ENCODE data around the gene MBP.
"Not testable (repeated sequence)": the region's sequence is repeated elsewhere in the genome, so short reads cannot be mapped to it uniquely, and the experiment has no call there.

MBP gene

DNA sequence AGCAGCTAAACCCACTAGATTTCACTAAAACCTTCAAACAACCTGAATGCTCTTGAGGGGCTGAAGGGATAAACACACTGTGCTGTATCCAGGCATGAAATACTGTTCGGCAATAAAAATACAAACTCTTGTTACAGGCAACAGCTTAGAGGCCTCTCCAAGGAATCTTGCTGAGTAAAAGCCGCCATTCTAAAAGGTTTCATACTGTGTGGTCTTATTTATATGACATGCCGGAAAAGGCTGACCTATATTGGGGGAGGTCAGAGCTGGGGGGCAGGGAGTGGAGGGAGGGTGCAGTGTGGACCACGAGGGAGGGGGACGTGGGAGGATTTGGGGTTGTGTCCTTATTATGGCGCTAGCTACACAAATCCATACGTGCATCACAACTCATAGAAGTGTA, 136.2 kb downstream of the MBP start:
- 83% methylated on average over 2 of the region's 7 CpGs; no CpG with 5 or more reads in 1 of the 2 experiments for WGBS, 2 experiments (ENCODE audit: insufficient coverage in 2 of 2)
- H3K4me3 ChIP-seq (ENCODE audit: extremely low read depth, insufficient read depth, low read length, poor library complexity, severe bottlenecking), result no peak overlapping the region
- no peaks in the 10 kb centered on the region for H3K9me3 ChIP-seq (ENCODE audit: control insufficient read depth, low read length)
- H3K27ac ChIP-seq (ENCODE audit: low read depth, low read length, severe bottlenecking), result no peak overlapping the region
- no peaks in the 10 kb centered on the region for H3K4me1 ChIP-seq (ENCODE audit: control insufficient read depth, insufficient read depth, low read length, poor library complexity, severe bottlenecking)
- H3K36me3 ChIP-seq (ENCODE audit: control insufficient read depth, insufficient read depth, low read length), result no peaks in the 10 kb centered on the region

DNA sequence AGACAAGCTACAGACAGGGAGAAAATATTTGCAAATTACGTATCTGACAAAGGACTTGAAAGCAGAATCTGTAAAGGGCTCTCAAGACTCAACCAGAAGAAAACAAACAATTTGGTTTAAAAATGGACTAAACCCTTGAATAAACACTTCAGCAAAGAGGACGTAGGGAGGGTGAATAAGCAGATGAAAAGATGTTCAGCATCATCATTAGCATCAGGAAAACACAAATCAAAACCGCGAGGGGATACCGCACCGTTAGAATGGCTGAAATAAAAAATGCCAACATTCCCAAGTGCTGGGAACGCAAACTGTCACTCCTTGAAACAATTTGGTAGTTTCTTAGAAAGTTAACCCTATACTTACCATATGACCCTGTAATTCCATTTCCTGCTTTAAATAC, 136.7 kb downstream of the MBP start:
- Histone ChIP-seq H3K4me3 (ENCODE audit: extremely low read depth, insufficient read depth, low read length, poor library complexity, severe bottlenecking) (no peak overlapping the region), H3K4me1 (ENCODE audit: control insufficient read depth, insufficient read depth, low read length, poor library complexity, severe bottlenecking) (no peaks in the 10 kb centered on the region), H3K27ac (ENCODE audit: low read depth, low read length, severe bottlenecking) (no peak overlapping the region), H3K36me3 (ENCODE audit: control insufficient read depth, insufficient read depth, low read length) (no peaks in the 10 kb centered on the region), H3K9me3 (ENCODE audit: control insufficient read depth, low read length) (no peaks in the 10 kb centered on the region)
- WGBS, 2 experiments (ENCODE audit: insufficient coverage in 2 of 2), result 79% methylated on average over 4 of the region's 7 CpGs; no CpG with 5 or more reads in 1 of the 2 experiments

DNA sequence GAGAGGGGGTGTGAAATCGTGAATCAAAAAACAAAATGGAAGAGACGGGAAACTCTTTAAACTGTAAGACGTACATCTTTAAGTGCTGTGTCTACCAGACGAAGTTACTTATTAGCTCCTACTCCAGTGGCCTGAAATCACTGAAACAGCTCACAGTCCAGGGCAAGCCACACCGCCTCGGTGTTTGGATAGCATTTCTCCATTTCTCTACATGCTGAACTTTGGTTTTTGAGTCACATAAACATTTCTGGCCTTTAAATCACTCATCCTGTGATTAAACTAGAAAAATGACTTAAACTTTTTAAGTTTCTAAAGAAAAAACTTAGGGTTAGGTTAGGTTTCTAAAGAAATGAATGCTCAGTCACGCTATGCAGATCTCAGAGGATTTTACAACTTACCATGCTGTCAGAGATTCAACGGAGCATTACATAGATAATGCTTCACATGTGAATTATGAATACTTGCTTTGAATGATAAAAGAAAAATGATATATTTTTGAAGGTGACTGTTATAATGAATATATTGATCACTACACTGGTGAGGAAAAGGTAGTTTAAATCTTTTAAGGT, 138.4 kb downstream of the MBP start:
- WGBS, 2 experiments (ENCODE audit: insufficient coverage in 2 of 2), result 95 to 100% methylated on average over 5 to 6 of the region's 8 CpGs
- Histone ChIP-seq H3K4me3 (ENCODE audit: extremely low read depth, insufficient read depth, low read length, poor library complexity, severe bottlenecking) (no peak overlapping the region), H3K9me3 (ENCODE audit: control insufficient read depth, low read length) (no peaks in the 10 kb centered on the region), H3K4me1 (ENCODE audit: control insufficient read depth, insufficient read depth, low read length, poor library complexity, severe bottlenecking) (no peaks in the 10 kb centered on the region), H3K27ac (ENCODE audit: low read depth, low read length, severe bottlenecking) (no peak overlapping the region), H3K36me3 (ENCODE audit: control insufficient read depth, insufficient read depth, low read length) (no peaks in the 10 kb centered on the region)

DNA sequence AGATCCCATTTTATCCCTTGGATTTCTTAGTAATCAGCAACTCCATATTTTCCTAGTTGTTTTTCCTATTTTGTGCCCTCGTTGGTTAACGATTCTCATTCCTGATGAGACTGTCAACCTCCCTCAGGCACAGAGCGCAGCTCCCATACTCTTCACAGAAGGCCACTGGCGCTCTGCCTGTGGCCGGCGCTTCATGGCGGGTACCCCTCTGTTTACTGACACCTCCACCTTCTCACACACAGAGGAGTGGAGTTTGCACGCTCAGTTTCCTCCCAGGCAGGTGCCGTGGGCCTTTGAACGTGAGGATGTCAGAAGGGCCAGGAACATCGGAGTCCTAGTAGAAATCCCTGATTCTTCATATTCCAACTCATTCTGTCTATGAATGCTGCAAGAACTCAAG, 139.0 kb downstream of the MBP start:
- Histone ChIP-seq H3K27ac (ENCODE audit: low read depth, low read length, severe bottlenecking) (no peak overlapping the region), H3K36me3 (ENCODE audit: control insufficient read depth, insufficient read depth, low read length) (no peaks in the 10 kb centered on the region), H3K9me3 (ENCODE audit: control insufficient read depth, low read length) (no peaks in the 10 kb centered on the region), H3K4me3 (ENCODE audit: extremely low read depth, insufficient read depth, low read length, poor library complexity, severe bottlenecking) (no peak overlapping the region), H3K4me1 (ENCODE audit: control insufficient read depth, insufficient read depth, low read length, poor library complexity, severe bottlenecking) (no peaks in the 10 kb centered on the region)
- WGBS, 2 experiments (ENCODE audit: insufficient coverage in 2 of 2), result 94 to 96% methylated on average over 10 of the region's 11 CpGs

DNA sequence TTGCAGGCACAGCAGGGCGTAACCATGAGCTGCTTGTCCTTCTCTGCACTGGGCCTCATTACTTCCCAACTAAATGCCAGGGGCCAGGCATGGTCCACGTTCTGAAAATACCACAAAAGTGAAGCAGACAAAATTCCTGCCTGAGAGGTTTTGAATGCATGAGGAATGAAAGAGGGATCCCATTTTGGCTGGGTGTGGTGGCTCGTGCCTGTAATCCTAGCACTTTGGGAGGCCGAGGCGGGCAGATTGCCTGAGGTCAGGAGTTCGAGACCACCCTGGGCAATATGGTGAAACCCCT, 139.5 kb downstream of the MBP start:
- 100% methylated on average over 4 to 5 of the region's 6 CpGs for WGBS, 2 experiments (ENCODE audit: insufficient coverage in 2 of 2)
- H3K4me1 ChIP-seq (ENCODE audit: control insufficient read depth, insufficient read depth, low read length, poor library complexity, severe bottlenecking), result no peaks in the 10 kb centered on the region
- no peaks in the 10 kb centered on the region for H3K36me3 ChIP-seq (ENCODE audit: control insufficient read depth, insufficient read depth, low read length)
- no peak overlapping the region for H3K4me3 ChIP-seq (ENCODE audit: extremely low read depth, insufficient read depth, low read length, poor library complexity, severe bottlenecking)
- H3K9me3 ChIP-seq (ENCODE audit: control insufficient read depth, low read length), result no peaks in the 10 kb centered on the region
- no peak overlapping the region for H3K27ac ChIP-seq (ENCODE audit: low read depth, low read length, severe bottlenecking)

DNA sequence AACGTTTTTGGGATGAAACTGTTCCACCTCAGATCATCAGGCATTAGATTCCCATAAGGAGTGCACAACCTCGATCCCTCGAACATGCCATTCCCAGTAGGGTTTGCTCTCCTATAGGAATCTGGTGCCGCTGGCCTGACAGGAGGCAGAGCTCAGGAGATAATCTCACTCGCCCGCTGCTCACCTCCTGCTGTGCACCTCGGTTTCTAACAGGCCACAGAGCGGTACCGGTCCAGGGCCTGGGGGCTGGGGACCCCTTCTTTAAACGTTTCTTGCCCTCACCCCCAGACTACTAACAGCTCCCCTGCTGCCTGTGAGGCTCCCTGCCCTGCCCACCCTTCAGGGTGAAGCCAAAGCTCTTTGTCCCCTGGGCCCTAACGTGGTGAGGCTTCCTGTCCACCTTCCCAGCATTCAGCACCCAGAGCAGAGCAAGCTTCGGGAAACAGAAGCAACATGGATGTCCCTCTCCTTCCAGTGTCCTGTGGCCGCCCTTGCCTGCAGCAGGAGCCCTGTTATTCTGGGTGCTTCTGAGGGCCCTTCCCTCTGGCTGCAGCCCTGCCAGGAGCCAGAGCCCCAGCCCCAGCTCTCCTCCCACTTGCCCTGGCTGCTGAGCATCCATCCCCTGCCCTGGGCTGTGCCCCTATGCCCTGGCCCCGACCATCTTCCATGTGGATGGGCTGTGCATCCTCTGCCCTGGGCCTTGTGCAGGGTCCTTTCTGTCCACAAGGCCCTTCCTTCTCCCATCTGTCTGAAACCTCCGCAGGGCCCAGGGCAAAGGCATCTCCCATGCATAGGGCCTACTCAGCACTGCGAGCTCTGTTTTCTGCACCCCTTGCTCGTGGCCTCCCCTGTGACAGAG, 140.1 kb downstream of the MBP start:
- H3K4me3 ChIP-seq (ENCODE audit: extremely low read depth, insufficient read depth, low read length, poor library complexity, severe bottlenecking), result no peak overlapping the region
- no peaks in the 10 kb centered on the region for H3K36me3 ChIP-seq (ENCODE audit: control insufficient read depth, insufficient read depth, low read length)
- H3K9me3 ChIP-seq (ENCODE audit: control insufficient read depth, low read length), result no peaks in the 10 kb centered on the region
- no peak overlapping the region for H3K27ac ChIP-seq (ENCODE audit: low read depth, low read length, severe bottlenecking)
- no peaks in the 10 kb centered on the region for H3K4me1 ChIP-seq (ENCODE audit: control insufficient read depth, insufficient read depth, low read length, poor library complexity, severe bottlenecking)
- WGBS, 2 experiments (ENCODE audit: insufficient coverage in 2 of 2), result 78 to 81% methylated on average over 14 to 15 of the region's 17 CpGs

DNA sequence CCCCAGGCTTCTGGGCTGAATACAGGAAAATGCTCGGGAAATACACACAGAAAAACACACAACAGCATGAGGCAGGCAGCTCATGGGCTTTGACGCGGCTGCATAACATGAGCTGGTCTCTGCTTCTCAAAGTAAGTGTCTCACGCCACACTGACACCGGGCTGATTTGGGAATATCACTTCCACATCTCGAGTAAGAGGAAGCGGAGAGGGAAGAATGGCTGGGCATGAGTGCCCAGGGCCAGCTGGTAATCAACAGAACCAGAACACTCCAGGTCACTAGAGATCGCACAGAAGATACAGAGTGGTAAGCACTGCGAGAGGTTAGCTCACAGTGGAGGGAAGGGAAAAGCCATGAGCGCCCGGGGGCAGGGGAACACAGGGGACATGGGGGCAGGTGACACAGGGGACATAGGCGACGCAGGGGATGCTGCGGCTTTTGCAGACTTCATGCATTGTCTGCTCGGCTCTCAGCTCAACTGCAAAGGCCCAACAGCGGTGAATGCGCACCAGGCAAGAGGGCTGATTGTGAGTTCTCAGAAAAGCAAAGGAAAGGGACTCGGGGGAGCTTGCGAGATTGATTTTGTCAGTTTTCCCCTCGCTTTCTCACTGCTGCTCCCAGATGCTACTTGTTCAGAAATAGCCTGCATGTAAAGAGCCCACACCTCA, 141.4 kb downstream of the MBP start:
- Histone ChIP-seq H3K4me3 (ENCODE audit: extremely low read depth, insufficient read depth, low read length, poor library complexity, severe bottlenecking) (no peak overlapping the region), H3K9me3 (ENCODE audit: control insufficient read depth, low read length) (no peaks in the 10 kb centered on the region), H3K36me3 (ENCODE audit: control insufficient read depth, insufficient read depth, low read length) (no peaks in the 10 kb centered on the region), H3K4me1 (ENCODE audit: control insufficient read depth, insufficient read depth, low read length, poor library complexity, severe bottlenecking) (no peaks in the 10 kb centered on the region), H3K27ac (ENCODE audit: low read depth, low read length, severe bottlenecking) (no peak overlapping the region)
- WGBS, 2 experiments (ENCODE audit: insufficient coverage in 2 of 2), result 83 to 90% methylated on average over 15 to 17 of the region's 20 CpGs

DNA sequence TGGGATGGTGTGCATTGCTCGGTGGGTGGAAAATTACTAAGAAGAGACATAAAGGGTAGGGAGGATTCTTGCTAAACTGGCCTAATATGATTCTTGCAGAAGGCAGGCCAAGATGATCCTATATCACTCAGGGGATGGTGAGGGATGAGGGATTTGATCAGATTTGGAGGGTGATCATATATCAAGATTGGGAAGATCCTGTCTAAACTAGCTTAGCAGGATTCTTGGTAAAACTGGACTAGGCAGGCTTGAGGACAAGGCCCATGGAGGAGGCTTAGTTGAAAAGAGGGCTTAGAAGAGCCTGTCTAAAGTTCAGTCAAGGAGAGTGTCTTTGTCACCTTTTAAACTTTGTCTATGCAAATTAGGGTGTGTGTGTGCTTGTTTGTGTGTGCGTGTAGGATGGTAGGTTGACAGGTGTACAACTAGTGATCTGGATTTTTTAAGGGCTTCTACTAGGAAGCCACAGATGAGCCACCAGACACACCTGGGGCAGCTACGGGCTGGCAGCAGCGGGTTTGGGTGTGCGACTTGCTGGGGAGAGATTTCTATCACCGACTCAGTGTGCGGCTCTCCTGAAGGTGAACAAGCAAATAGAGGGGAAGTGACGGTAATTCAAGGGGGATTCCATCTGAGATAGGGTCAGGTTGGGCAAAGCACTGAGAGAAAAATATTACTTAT, 142.1 kb downstream of the MBP start:
- not testable (repeated sequence) for H3K36me3 ChIP-seq (ENCODE audit: control insufficient read depth, insufficient read depth, low read length); H3K27ac ChIP-seq (ENCODE audit: low read depth, low read length, severe bottlenecking); H3K4me1 ChIP-seq (ENCODE audit: control insufficient read depth, insufficient read depth, low read length, poor library complexity, severe bottlenecking); H3K4me3 ChIP-seq (ENCODE audit: extremely low read depth, insufficient read depth, low read length, poor library complexity, severe bottlenecking); H3K9me3 ChIP-seq (ENCODE audit: control insufficient read depth, low read length)
- 78 to 83% methylated on average over 6 to 7 of the region's 8 CpGs for WGBS, 2 experiments (ENCODE audit: insufficient coverage in 2 of 2)

DNA sequence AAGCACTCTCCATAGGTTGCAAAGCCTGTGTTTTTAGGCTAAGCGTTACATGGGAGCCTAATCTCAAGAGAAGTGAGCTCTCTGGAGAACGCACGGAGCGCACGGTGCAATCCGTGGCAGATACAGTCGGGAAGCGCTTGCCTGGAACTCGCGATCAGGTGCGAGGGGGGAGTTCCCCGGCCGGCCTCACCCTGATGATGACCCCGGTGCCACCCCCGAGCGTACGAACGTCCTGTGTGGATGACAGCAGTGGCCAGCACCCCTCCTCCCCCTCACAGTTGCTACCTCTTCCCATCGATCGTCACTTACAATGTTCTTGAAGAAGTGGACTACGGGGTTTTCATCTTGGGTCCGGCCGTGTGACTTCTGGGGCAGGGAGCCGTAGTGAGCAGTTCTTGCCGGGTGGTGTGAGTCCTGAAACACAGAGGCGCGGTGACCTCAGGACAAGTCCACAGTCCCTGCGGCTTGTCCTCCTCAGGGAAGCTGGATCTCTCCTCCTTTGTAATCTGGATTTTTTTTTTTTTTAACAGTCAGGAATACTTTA, 142.9 kb downstream of the MBP start:
- 93% methylated on average over 20 to 27 of the region's 28 CpGs for WGBS, 2 experiments (ENCODE audit: insufficient coverage in 2 of 2)
- H3K4me3 ChIP-seq (ENCODE audit: extremely low read depth, insufficient read depth, low read length, poor library complexity, severe bottlenecking), result no peak overlapping the region
- H3K36me3 ChIP-seq (ENCODE audit: control insufficient read depth, insufficient read depth, low read length), result no peaks in the 10 kb centered on the region
- H3K4me1 ChIP-seq (ENCODE audit: control insufficient read depth, insufficient read depth, low read length, poor library complexity, severe bottlenecking), result no peaks in the 10 kb centered on the region
- no peaks in the 10 kb centered on the region for H3K9me3 ChIP-seq (ENCODE audit: control insufficient read depth, low read length)
- no peak overlapping the region for H3K27ac ChIP-seq (ENCODE audit: low read depth, low read length, severe bottlenecking)

DNA sequence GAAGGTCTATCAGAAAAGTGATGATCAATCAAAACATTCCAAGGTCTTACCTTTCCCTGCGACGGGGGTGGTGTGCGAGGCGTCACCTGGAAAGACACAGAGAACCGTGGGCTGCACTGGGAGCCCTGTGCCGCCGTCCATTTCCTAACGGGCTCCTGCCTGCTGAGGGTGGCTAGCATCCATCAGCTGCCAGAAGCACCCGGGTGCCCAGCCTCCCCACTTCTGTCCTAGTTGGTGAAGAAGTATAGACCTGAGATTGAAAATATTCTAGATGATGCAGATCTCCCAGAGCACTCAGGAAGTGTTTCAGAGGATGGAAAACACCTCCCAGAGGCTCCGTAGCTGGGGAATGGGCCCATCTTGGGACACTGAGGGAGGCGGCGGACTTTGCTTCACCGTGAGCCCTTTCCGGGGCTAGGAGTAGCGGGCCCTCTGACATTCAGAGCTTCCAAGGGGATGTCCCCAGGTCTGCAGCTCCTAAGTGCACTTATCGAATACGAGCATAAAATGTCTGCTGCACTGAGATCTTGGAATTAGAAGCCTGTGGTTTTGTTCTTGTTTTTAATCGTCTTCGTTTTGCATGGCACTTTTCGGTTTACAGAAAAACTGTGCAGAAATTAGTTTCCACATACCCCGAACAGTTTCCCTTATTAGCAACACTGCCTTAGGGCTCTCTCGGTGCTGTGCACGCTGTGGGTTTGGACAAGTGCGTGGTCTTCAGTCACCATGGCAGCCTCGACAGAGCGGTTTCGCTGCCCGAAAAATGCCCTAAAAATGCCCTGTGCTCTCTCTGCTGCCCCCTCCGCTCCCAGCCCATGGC, 143.5 kb downstream of the MBP start:
- Histone ChIP-seq H3K9me3 (ENCODE audit: control insufficient read depth, low read length) (no peaks in the 10 kb centered on the region), H3K4me3 (ENCODE audit: extremely low read depth, insufficient read depth, low read length, poor library complexity, severe bottlenecking) (no peak overlapping the region), H3K27ac (ENCODE audit: low read depth, low read length, severe bottlenecking) (no peak overlapping the region), H3K4me1 (ENCODE audit: control insufficient read depth, insufficient read depth, low read length, poor library complexity, severe bottlenecking) (no peaks in the 10 kb centered on the region), H3K36me3 (ENCODE audit: control insufficient read depth, insufficient read depth, low read length) (no peaks in the 10 kb centered on the region)
- WGBS, 2 experiments (ENCODE audit: insufficient coverage in 2 of 2), result 96 to 97% methylated on average over 26 to 28 of the region's 29 CpGs

All from mesodermal cell (in vitro differentiated cells).